HepG2 (cell line): ENCODE results near the gene NOTUM. TPM values are rescaled to one million over a fixed set of nuclear protein-coding genes. Genes with fewer than 3 reads are reported as not detected.
A peak's percentile ranks its signal among the peaks of the same experiment; 100 is the strongest.

Experiments used
- ARID4A ChIP-seq: sonication (generic); formaldehyde crosslinking; IDR thresholded peaks from 2 replicates; pipeline ENCODE4 v1.5.0; 2020; ENCODE audit warnings: mild to moderate bottlenecking, missing genetic modification reagents, borderline replicate concordance
- ATAD3A ChIP-seq: sonication (generic); formaldehyde crosslinking; IDR thresholded peaks from 2 replicates; pipeline ENCODE4 v1.4.0; 2020; ENCODE audit warnings: missing genetic modification reagents
- CENPX ChIP-seq: sonication (generic); formaldehyde crosslinking; IDR thresholded peaks from 2 replicates; pipeline ENCODE4 v1.9.0; 2021; ENCODE audit warnings: mild to moderate bottlenecking, missing genetic modification reagents, moderate library complexity
- FOXK1 ChIP-seq: sonication (generic); formaldehyde crosslinking; IDR thresholded peaks from 2 replicates; pipeline ENCODE4 v1.4.0; 2020; ENCODE audit warnings: low read depth, missing genetic modification reagents, borderline replicate concordance
- GZF1 ChIP-seq: sonication (generic); formaldehyde crosslinking; IDR thresholded peaks from 2 replicates; pipeline ENCODE4 v1.5.1; 2020; ENCODE audit warnings: mild to moderate bottlenecking, missing genetic modification reagents
- HNRNPL ChIP-seq: fragments of 200-400 bp; formaldehyde crosslinking; IDR thresholded peaks from 2 replicates; pipeline ENCODE4 v1.6.1; 2017; ENCODE audit warnings: mild to moderate bottlenecking, low read depth, low read length
- KDM4B ChIP-seq: sonication (generic); formaldehyde crosslinking; IDR thresholded peaks from 2 replicates; pipeline ENCODE4 v1.4.0; 2020; ENCODE audit warnings: missing genetic modification reagents
- KLF13 ChIP-seq: sonication (generic); formaldehyde crosslinking; IDR thresholded peaks from 2 replicates; pipeline ENCODE4 v1.4.0; 2020; ENCODE audit warnings: mild to moderate bottlenecking, missing genetic modification reagents
- NCOA5 ChIP-seq: sonication (generic); formaldehyde crosslinking; IDR thresholded peaks from 2 replicates; pipeline ENCODE4 v1.4.0; 2020; ENCODE audit warnings: missing genetic modification reagents
- NR2F2 ChIP-seq: IDR thresholded peaks from 2 replicates; pipeline ENCODE4 v1.6.1; 2012; ENCODE audit warnings: low read depth, inconsistent platforms, borderline replicate concordance
- PCBP2 ChIP-seq: fragments of 200-400 bp; formaldehyde crosslinking; optimal IDR thresholded peaks from 2 replicates; pipeline ENCODE3; 2018; ENCODE audit warnings: low read length, low read depth; ENCODE audit not compliant: poor library complexity, severe bottlenecking
- TFDP2 ChIP-seq: sonication (generic); formaldehyde crosslinking; IDR thresholded peaks from 2 replicates; pipeline ENCODE4 v1.4.0; 2020; ENCODE audit warnings: missing genetic modification reagents
- ZBTB1 ChIP-seq: sonication (generic); formaldehyde crosslinking; IDR thresholded peaks from 2 replicates; pipeline ENCODE4 v1.4.0; 2020; ENCODE audit warnings: missing genetic modification reagents, borderline replicate concordance
- ZKSCAN5 ChIP-seq: sonication (generic); formaldehyde crosslinking; IDR thresholded peaks from 2 replicates; pipeline ENCODE4 v1.5.1; 2020; ENCODE audit warnings: mild to moderate bottlenecking, missing genetic modification reagents
- ZNF256 ChIP-seq: sonication (generic); formaldehyde crosslinking; conservative IDR thresholded peaks from 2 replicates; pipeline ENCODE4 v1.4.0; 2020; ENCODE audit warnings: missing genetic modification reagents
- ZNF326 ChIP-seq: sonication (generic); formaldehyde crosslinking; IDR thresholded peaks from 2 replicates; pipeline ENCODE4 v1.4.0; 2020; ENCODE audit warnings: missing genetic modification reagents, borderline replicate concordance
- ZNF460 ChIP-seq: sonication (generic); formaldehyde crosslinking; IDR thresholded peaks from 2 replicates; pipeline ENCODE4 v1.5.1; 2020; ENCODE audit warnings: missing genetic modification reagents, mild to moderate bottlenecking, borderline replicate concordance
- ZNF484 ChIP-seq: sonication (generic); formaldehyde crosslinking; IDR thresholded peaks from 2 replicates; pipeline ENCODE4 v1.5.1; 2020; ENCODE audit warnings: mild to moderate bottlenecking, low read depth, missing genetic modification reagents, borderline replicate concordance
- ZNF530 ChIP-seq: sonication (generic); formaldehyde crosslinking; IDR thresholded peaks from 2 replicates; pipeline ENCODE4 v1.5.0; 2020; ENCODE audit warnings: low read depth, mild to moderate bottlenecking, missing genetic modification reagents
- ZNF562 ChIP-seq: sonication (generic); formaldehyde crosslinking; IDR thresholded peaks from 2 replicates; pipeline ENCODE4 v1.8.0; 2022; ENCODE audit warnings: missing genetic modification reagents, borderline replicate concordance
- ZNF598 ChIP-seq: sonication (generic); formaldehyde crosslinking; IDR thresholded peaks from 2 replicates; pipeline ENCODE4 v1.5.1; 2020; ENCODE audit warnings: mild to moderate bottlenecking, missing genetic modification reagents, borderline replicate concordance
- ZNF670 ChIP-seq: sonication (generic); formaldehyde crosslinking; IDR thresholded peaks from 2 replicates; pipeline ENCODE4 v1.8.0; 2022; ENCODE audit warnings: mild to moderate bottlenecking, missing genetic modification reagents, borderline replicate concordance
- ZNF720 ChIP-seq: sonication (generic); formaldehyde crosslinking; IDR thresholded peaks from 2 replicates; pipeline ENCODE4 v1.4.0; 2020; ENCODE audit warnings: missing genetic modification reagents
- polyA plus RNA-seq, 8 experiments: library from polyadenylated mRNA; depleted of rRNA in 3 of 8; stranded (reverse) in 7 of 8; unstranded in 1 of 8; fragments of >200 nt; fragmentation: Illumina TruSeq in 4 of 8; extraction: Trizol in 4 of 8; gene quantifications; 2 replicates each; pipeline versions ENCODE4 v1.2.1 to v1.2.3, GENCODE V29; 2011 to 2016; ENCODE audit warnings: low read depth in 4 of 8, missing spikeins in 1 of 8, mixed read lengths in 1 of 8; ENCODE audit not compliant: insufficient read depth in 1 of 8
- total RNA-seq, 5 experiments: library from RNA; depleted of rRNA; stranded (reverse); fragments of >200 nt; fragmentation: Illumina TruSeq; extraction: Trizol; gene quantifications; 2 replicates each; pipeline ENCODE4 v1.2.3, GENCODE V29; 2016; ENCODE audit warnings: low read depth in 1 of 5

The NOTUM gene
- total and polyA plus RNA-seq, 2 of the 13 experiments (the other 11 are each of a cell fraction or from before 2014, with no cell fraction given), result 150 to 160 TPM

DNA sequence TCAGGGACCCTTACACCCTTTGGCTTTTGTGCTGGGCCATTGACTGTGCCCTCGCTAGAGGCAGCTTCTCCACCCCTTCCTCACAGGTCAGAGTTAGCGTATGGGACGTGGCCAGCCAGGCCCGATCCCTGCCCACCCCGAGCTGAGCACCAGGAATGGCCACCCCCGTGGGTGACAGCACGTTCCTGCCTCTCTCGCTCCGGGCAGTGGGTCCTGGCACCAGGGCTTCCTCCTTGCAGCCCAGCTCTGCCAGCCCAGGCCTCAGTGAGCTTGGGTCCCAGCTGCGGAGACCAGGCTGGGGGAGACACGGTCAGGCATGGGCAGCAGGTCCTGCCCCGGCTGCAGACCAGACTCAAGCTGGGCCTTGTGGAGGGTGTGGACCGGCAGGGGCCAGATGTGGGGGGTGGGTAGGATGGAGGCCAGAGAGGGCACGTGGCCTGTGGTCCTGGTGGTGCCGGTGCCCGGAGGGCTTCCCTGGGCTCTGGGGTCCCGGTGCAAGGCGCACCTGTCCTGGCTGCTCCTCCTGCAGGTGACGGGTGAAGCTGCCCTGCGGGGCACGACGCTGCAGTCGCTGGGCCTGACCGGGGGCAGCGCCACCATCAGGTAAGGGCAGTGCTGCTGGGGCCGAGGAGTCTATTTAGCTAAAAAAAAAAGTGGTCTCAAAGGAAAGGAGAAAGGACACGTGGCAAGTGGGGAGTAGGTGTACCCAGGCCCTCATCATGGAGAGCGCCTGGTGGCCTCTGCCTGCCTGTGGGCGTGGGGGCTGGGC, 34.7 kb upstream of the NOTUM start (continued):
- TF ChIP-seq ARID4A (CRISPR knock-in tag), result peak; percentile 57
- no peak for TF ChIP-seq NR2F2
- TF ChIP-seq ZNF326 (CRISPR knock-in tag), result peak; percentile 81; the same call in 1 of the 2 replicates
- TF ChIP-seq HNRNPL, result peak; percentile 98
- no peak; the same call in 1 of the 2 replicates for TF ChIP-seq ZBTB1 (CRISPR knock-in tag)
- TF ChIP-seq ZNF460 (CRISPR knock-in tag), result no peak
- no peak for TF ChIP-seq ZNF670 (CRISPR knock-in tag)
- no peak for TF ChIP-seq PCBP2
- peak; percentile 94; the same call in 1 of the 2 replicates for TF ChIP-seq ZNF598
- no peak for TF ChIP-seq NCOA5 (CRISPR knock-in tag)
- peak; percentile 89; the same call in 1 of the 2 replicates for TF ChIP-seq KLF13
- TF ChIP-seq ATAD3A (CRISPR knock-in tag), result no peak
- TF ChIP-seq CENPX (CRISPR knock-in tag), result no peak
- TF ChIP-seq KDM4B (CRISPR knock-in tag), result peak; percentile 90
- TF ChIP-seq ZNF562, result no peak
- TF ChIP-seq ZNF720, result no peak
- TF ChIP-seq ZNF484 (CRISPR knock-in tag), result no peak; the same call in 1 of the 2 replicates
- no peak; the same call in 1 of the 2 replicates for TF ChIP-seq ZNF256 (CRISPR knock-in tag)
- TF ChIP-seq TFDP2 (CRISPR knock-in tag), result no peak; the same call in 1 of the 2 replicates
- TF ChIP-seq ZKSCAN5 (CRISPR knock-in tag), result no peak
- TF ChIP-seq FOXK1 (CRISPR knock-in tag), result 0 out of 2 replicates have a peak, but pooled peaks have one; percentile 10
- TF ChIP-seq ZNF530, result no peak
- TF ChIP-seq GZF1 (CRISPR knock-in tag), result no peak; the same call in 1 of the 2 replicates
